Sigmoid colon (tissue), 7 donors: ENCODE data around the gene PAK6. TPM values are rescaled to one million over a fixed set of nuclear protein-coding genes. Genes with fewer than 3 reads are reported as not detected.

ENCODE experiments used
- DNase-seq: peaks from one replicate; pipeline ENCODE4 v3.0.0-alpha.2; 2019
- H3K27ac ChIP-seq, 4 donors: fragments of 200-600 bp; sonication (generic); one replicate each; pipeline ENCODE4 v1.5.1; 2016 to 2019; ENCODE audit warnings: mild to moderate bottlenecking in 1 of 4
- H3K27me3 ChIP-seq, 3 donors: fragments of 200-600 bp; sonication (generic); one replicate each; pipeline ENCODE4 v1.5.1; 2019; ENCODE audit warnings: mild to moderate bottlenecking in 1 of 3
- H3K36me3 ChIP-seq, 4 donors: fragments of 200-600 bp; sonication (generic); one replicate each; pipeline ENCODE4 v1.5.1; 2016 to 2019
- H3K4me1 ChIP-seq, 4 donors: fragments of 200-600 bp; sonication (generic); one replicate each; pipeline ENCODE4 v1.5.1; 2017 to 2019
- H3K4me3 ChIP-seq, 4 donors: fragments of 200-600 bp; sonication (generic); one replicate each; pipeline ENCODE4 v1.5.1; 2017 to 2019; ENCODE audit warnings: mild to moderate bottlenecking in 2 of 4, moderate library complexity in 1 of 4
- H3K9me3 ChIP-seq, 4 donors: fragments of 200-600 bp in 3 of 4; sonication (generic) in 3 of 4; one replicate each; pipeline versions ENCODE4 v1.5.1 to v1.6.1; 2013 to 2019
- CTCF ChIP-seq, 4 experiments: fragments of 450-650 bp in 3 of 4; fragments of 200-600 bp in 1 of 4; IDR thresholded peaks; one replicate each; pipeline ENCODE4 v1.5.1; 2016 to 2019; ENCODE audit warnings: antibody characterized with exemption in 4 of 4, mild to moderate bottlenecking in 3 of 4, moderate library complexity in 2 of 4
- EP300 ChIP-seq, 4 donors: sonication (generic); formaldehyde crosslinking; IDR thresholded peaks; one replicate each; pipeline ENCODE4 v1.6.1; 2017; ENCODE audit warnings: antibody characterized with exemption in 4 of 4
- POLR2A ChIP-seq, 2 donors: fragments of 450-650 bp; IDR thresholded peaks; one replicate each; pipeline ENCODE4 v1.6.1; 2016; ENCODE audit warnings: antibody characterized with exemption in 2 of 2, mild to moderate bottlenecking in 2 of 2, moderate library complexity in 2 of 2
- POLR2AphosphoS5 ChIP-seq, 4 donors: sonication (generic); formaldehyde crosslinking; IDR thresholded peaks; one replicate each; pipeline ENCODE4 v1.6.1; 2017; ENCODE audit warnings: antibody characterized with exemption in 4 of 4
- WGBS, 2 donors: extraction: QIAGEN DNeasy Blood & Tissue Kit; methylation state at CpG; one replicate each; pipeline ENCODE4 v1.1.7; 2013; 5-methylcytosine and 5-hydroxymethylcytosine counted together
- intact Hi-C: fragments of 100-400 bp; cut with DNase I; formaldehyde crosslinking; loops from one replicate; pipeline ENCODE4 v1.15.1; 2023
- polyA plus RNA-seq, 3 donors: library from polyadenylated mRNA; stranded (reverse); fragments of 200-250 nt; gene quantifications; one replicate each; pipeline ENCODE4 v1.2.3, GENCODE V29; 2013
- total RNA-seq, 4 donors: library from RNA; depleted of rRNA; stranded (reverse); fragments of >200 nt; gene quantifications; one replicate each; pipeline ENCODE4 v1.1.0, GENCODE V29; 2016
- donor health status: healthy with polysubstance abuse.
- donor health status: Bipolar disorder and iron deficiency.
- donor health status: healthy.

The PAK6 gene
- total and polyA plus RNA-seq, 7 donors, result 0.33 to 3.0 (median 1.4) TPM

- Histone ChIP-seq H3K36me3 (no peaks in the 10 kb centered on the region), H3K27ac (no peak overlapping the region), H3K9me3 (no peaks in the 10 kb centered on the region), H3K27me3 (peaks cover 0 to 12% (median 0%) of the 10 kb centered on the region in 3 donors), H3K4me3 (no peak overlapping the region), H3K4me1 (no peaks in the 10 kb centered on the region)
- intact Hi-C loops, result no loop called here
- 87 to 90% methylated on average over 9 of the region's 9 CpGs for WGBS, 2 donors
- no peak for TF ChIP-seq POLR2AphosphoS5 (IDR thresholded peaks at IDR 0.05)
- no peak for TF ChIP-seq POLR2A (IDR thresholded peaks at IDR 0.05)
- no peak for TF ChIP-seq EP300 (IDR thresholded peaks at IDR 0.05)
- TF ChIP-seq CTCF (IDR thresholded peaks at IDR 0.05), result no peak
- DNase-seq, result no peak
Measured at GRCh38 chr15:40273428-40273827, 34.6 kb downstream of the PAK6 start.

GRCh38 chr15:40274350-40275274 lies 35.7 kb downstream of the PAK6 start:
- H3K36me3 ChIP-seq, result no peaks in the 10 kb centered on the region
- DNase-seq, result peak; percentile 90
- intact Hi-C loops, result loop anchor here (1.0 kb wide), 3 partner anchors 57 to 229 kb away; no protein-coding TSS in a partner anchor
- 55 to 58% methylated on average over 26 of the region's 26 CpGs for WGBS, 2 donors
- TF ChIP-seq EP300 (IDR thresholded peaks at IDR 0.05), result no peak
- TF ChIP-seq CTCF (IDR thresholded peaks at IDR 0.05), result peak; percentile 100
- no peak for TF ChIP-seq POLR2AphosphoS5 (IDR thresholded peaks at IDR 0.05)
- H3K27ac ChIP-seq, result no peak overlapping the region
- no peak overlapping the region for H3K4me3 ChIP-seq
- no peaks in the 10 kb centered on the region for H3K9me3 ChIP-seq
- H3K4me1 ChIP-seq, result peaks cover 0 to 5% (median 3%) of the 10 kb centered on the region in 4 donors
- H3K27me3 ChIP-seq, result peaks cover 1 to 23% (median 10%) of the 10 kb centered on the region in 3 donors

GRCh38 chr15:40275523-40275922 lies 36.7 kb downstream of the PAK6 start:
- no peak for DNase-seq
- intact Hi-C loops, result no loop called here
- Histone ChIP-seq H3K27me3 (peaks cover 8 to 32% (median 18%) of the 10 kb centered on the region in 3 donors), H3K9me3 (no peaks in the 10 kb centered on the region), H3K27ac (no peak overlapping the region), H3K36me3 (no peaks in the 10 kb centered on the region), H3K4me3 (no peak overlapping the region), H3K4me1 (peaks cover 0 to 9% (median 6%) of the 10 kb centered on the region in 4 donors)
- TF ChIP-seq CTCF (IDR thresholded peaks at IDR 0.05) (no peak), EP300 (IDR thresholded peaks at IDR 0.05) (no peak), POLR2AphosphoS5 (IDR thresholded peaks at IDR 0.05) (no peak), POLR2A (IDR thresholded peaks at IDR 0.05) (no peak)
- WGBS, 2 donors, result 81 to 89% methylated on average over 5 of the region's 5 CpGs

GRCh38 chr15:40275954-40276353 lies 37.1 kb downstream of the PAK6 start:
- peaks cover 13 to 36% (median 22%) of the 10 kb centered on the region in 3 donors for H3K27me3 ChIP-seq
- WGBS, 2 donors, result 92 to 94% methylated on average over 7 of the region's 7 CpGs
- no peak overlapping the region for H3K27ac ChIP-seq
- H3K4me3 ChIP-seq, result no peak overlapping the region
- no peak for DNase-seq
- H3K36me3 ChIP-seq, result no peaks in the 10 kb centered on the region
- no peak for TF ChIP-seq POLR2AphosphoS5 (IDR thresholded peaks at IDR 0.05)
- TF ChIP-seq POLR2A (IDR thresholded peaks at IDR 0.05), result no peak
- TF ChIP-seq CTCF (IDR thresholded peaks at IDR 0.05), result no peak
- TF ChIP-seq EP300 (IDR thresholded peaks at IDR 0.05), result no peak
- no peaks in the 10 kb centered on the region for H3K9me3 ChIP-seq
- intact Hi-C loops, result no loop called here
- H3K4me1 ChIP-seq, result peaks cover 0 to 9% (median 6%) of the 10 kb centered on the region in 4 donors
